Mucosa of descending colon (tissue), 3 donors: Measurements from ENCODE around the gene ACTN4. TPM values are rescaled to one million over a fixed set of nuclear protein-coding genes. Genes with fewer than 3 reads are reported as not detected.
A peak's percentile ranks its signal among the peaks of the same experiment; 100 is the strongest.

Experiments used
- ATAC-seq: fragments of 200-7000 bp; cut with Tn5 transposase; one replicate; pipeline ENCODE4 v1.9.1; 2020; ENCODE audit warnings: mild to moderate bottlenecking, moderate library complexity
- DNase-seq, 3 donors: peaks; one replicate each; pipeline ENCODE4 v3.0.0-alpha.2; 2020
- H3K36me3 ChIP-seq: fragments of 200-600 bp; one replicate; pipeline ENCODE4 v1.8.0; 2021; ENCODE audit warnings: low read depth, mild to moderate bottlenecking
- H3K4me1 ChIP-seq: fragments of 200-600 bp; one replicate; pipeline ENCODE4 v1.8.0; 2021; ENCODE audit warnings: low read depth, mild to moderate bottlenecking
- H3K4me3 ChIP-seq: fragments of 200-600 bp; one replicate; pipeline ENCODE4 v1.8.0; 2021; ENCODE audit warnings: mild to moderate bottlenecking
- H3K9me3 ChIP-seq: fragments of 200-600 bp; one replicate; pipeline ENCODE4 v1.8.0; 2021; ENCODE audit warnings: mild to moderate bottlenecking
- intact Hi-C, 2 donors: fragments of 100-400 bp; cut with DNase I in 1 of 2; cut with micrococcal nuclease in 1 of 2; formaldehyde crosslinking; loops; one replicate each; pipeline versions ENCODE4 v1.11.0 to v1.11.1; 2022; cut with DNase I, micrococcal nuclease
- total RNA-seq, 3 donors: library from RNA; stranded (reverse); fragmentation: NEBNext Ultra II Directional in 2 of 3; extraction: Animal tissue kit (Norgen Biotek cat#: 25700) in 2 of 3; gene quantifications; one replicate each; pipeline versions ENCODE4 v1.2.1 to v1.2.4, GENCODE V29; 2021 to 2023
- TF ChIP-seq, protein P1 (sequence below): fragments of 200-600 bp; IDR thresholded peaks from one replicate; pipeline ENCODE4 v1.8.0; 2022; ENCODE audit warnings: antibody characterized with exemption, mild to moderate bottlenecking
- donor health status: DM: no; HTN: no; CAD: no; lungs with moderate emphysema.
- donor health status: DM: no; HTN: no; CAD: no.
- donor health status: DM: no; HTN: yes; CAD: no.

The ACTN4 gene
- total RNA-seq, 3 donors from 2014 or later = 566 to 1,080 (median 1,014) TPM

DNA sequence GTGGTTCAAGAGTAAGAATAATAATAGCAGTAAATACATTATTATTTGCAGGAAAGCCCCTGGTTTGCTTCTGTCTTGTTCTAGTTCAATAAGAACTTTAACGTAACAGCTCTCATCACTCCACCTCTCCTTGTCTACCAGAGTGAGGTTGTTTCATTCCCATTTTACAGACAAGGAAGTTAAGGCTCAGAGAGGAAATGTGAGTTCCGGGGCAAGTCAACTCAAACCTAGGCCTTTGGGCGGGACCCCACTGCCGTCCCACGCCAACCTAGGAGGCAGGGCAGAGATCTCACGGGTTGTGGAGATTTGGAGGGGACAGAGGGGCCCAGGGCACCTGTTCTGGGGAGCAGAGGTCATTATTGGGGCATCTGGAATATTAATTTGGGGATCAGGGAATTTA, 31.2 kb upstream of the ACTN4 start:
- DNase-seq (no peak), ATAC-seq (no peak)
- intact Hi-C loops = no loop called here
- Histone ChIP-seq H3K36me3 (no peaks in the 10 kb centered on the region), H3K4me3 (no peak overlapping the region), H3K9me3 (no peaks in the 10 kb centered on the region), H3K4me1 (peaks cover 8% of the 10 kb centered on the region)
- TF ChIP-seq, protein P1, sequence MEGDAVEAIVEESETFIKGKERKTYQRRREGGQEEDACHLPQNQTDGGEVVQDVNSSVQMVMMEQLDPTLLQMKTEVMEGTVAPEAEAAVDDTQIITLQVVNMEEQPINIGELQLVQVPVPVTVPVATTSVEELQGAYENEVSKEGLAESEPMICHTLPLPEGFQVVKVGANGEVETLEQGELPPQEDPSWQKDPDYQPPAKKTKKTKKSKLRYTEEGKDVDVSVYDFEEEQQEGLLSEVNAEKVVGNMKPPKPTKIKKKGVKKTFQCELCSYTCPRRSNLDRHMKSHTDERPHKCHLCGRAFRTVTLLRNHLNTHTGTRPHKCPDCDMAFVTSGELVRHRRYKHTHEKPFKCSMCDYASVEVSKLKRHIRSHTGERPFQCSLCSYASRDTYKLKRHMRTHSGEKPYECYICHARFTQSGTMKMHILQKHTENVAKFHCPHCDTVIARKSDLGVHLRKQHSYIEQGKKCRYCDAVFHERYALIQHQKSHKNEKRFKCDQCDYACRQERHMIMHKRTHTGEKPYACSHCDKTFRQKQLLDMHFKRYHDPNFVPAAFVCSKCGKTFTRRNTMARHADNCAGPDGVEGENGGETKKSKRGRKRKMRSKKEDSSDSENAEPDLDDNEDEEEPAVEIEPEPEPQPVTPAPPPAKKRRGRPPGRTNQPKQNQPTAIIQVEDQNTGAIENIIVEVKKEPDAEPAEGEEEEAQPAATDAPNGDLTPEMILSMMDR = no peak

DNA sequence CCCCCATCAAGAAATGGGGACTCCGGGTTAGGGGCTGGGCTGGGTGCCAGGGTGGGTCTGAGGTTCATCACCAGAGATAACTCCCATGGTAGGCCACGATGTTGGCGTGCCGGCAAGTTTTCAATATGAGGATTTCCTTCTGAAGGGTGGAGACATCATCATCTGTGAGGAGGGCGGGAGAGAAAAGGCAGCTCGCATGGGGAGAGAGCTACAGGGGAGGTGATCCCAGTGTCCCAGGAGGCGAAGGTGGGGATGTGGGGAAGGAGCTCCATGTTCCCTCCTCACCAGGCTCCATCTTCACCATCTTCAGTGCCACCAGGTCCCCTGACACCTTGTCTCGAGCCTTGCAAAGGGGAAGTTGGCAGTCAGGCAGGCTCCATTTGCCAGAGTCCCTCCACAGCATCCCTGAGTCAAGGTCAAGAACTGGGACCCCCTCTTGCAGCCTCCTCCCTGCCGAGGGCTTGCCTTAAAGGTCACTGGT, 30.1 kb upstream of the ACTN4 start:
- Histone ChIP-seq H3K36me3 (no peaks in the 10 kb centered on the region), H3K4me3 (no peak overlapping the region), H3K9me3 (no peaks in the 10 kb centered on the region), H3K4me1 (peaks cover 8% of the 10 kb centered on the region)
- no peak for ATAC-seq
- TF ChIP-seq, protein P1 = no peak
- peak in 1 of 3 donors; percentile 42 for DNase-seq
- intact Hi-C loops = no loop called here

DNA sequence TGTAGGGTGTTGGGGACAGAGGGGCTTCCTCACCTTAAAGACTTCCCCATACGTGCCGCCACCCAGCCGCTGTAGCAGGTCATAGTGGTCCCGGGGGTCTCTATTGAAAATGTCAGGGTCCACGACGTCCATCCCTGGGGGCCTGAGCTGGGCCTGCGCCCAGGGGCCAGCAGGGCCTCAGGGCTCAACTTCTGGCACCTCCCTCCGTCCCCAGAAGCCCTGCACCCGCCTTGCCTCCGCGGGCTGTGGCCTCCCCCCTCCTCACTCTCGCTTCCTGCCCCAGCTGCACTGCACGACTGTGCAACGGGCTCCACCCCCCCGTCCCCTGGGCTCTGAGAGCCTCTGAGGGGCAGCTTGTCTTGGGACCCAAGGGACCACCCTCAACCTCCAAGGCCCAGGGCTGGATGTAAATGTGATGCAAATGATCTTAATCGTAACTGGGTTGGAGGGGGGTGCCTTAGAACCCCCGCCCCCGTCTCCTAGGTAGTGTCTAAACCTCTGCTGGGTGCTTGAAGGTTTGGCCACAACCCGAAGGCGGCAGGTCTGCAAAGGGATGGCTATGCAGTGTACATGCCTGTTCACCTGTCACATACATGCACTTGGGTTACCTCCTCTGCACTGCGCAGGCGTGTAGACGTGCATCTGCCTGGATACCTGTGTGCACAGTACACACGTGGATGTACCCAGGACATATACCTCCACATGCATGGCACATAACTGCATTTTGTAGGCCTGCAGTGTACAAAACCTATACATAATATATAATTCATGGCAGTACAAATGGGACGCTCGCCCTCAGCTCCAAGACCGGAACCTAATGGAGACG, 29.5 kb upstream of the ACTN4 start, which contains the start of gene MAP4K1:
TSS of gene MAP4K1 (minus strand) at position 190 of the 826 bp plus-strand sequence. CDS start at position 132, 58 bp downstream.
- Histone ChIP-seq H3K4me3 (peak within 1 kb of the TSS; percentile 83), H3K36me3 (no peaks in the 10 kb centered on the region), H3K4me1 (peaks cover 8% of the 10 kb centered on the region), H3K9me3 (no peaks in the 10 kb centered on the region)
- intact Hi-C loops = no loop called here
- TF ChIP-seq, protein P1 = no peak
- ATAC-seq (peak; percentile 54), DNase-seq (peak; percentile 61 to 93 (median 78))

DNA sequence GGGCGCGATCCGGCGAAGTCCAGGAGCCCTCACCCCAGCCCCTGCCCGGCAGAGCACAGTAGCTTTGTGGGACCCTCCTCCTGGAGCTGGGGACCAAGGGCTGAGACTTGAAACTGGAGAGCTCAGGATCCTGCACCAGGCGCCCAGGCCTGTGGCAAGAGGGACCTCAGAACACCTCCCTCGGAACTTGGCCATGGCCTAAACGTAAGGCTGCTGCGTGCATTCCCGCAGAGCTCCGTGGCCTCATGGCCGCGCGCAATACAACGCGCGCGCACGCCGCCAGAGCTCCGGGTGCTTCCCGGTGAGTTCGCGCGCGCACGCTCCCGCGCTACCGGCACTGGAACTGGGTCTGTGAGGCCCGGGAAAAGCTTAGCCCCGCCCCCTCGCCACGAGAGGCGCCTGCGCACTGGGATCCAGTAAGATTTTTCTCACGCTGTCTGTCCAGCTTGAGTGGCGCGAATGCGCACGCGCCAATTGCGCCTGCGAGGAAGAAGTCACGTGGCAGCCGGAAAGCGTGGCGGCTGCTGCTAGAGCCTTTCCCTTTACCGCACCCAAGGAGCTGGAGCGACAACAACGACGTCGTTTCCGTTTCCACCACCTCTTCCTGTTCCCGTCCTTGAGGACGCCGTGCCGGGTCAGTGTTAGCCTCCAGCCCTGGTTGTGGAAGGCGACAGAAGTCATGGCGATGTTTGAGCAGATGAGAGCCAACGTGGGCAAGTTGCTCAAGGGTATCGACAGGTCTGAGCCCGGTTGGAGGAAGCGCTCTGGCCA, 28.7 kb upstream of the ACTN4 start, which contains the start of gene EIF3K:
TSS of gene EIF3K (plus strand) at position 599 of the 771 bp plus-strand sequence. CDS start at position 680, 81 bp downstream.
- DNase-seq (peak; percentile 99 to 100 (median 100)), ATAC-seq (peak; percentile 94)
- peaks cover 2% of the 10 kb centered on the region for H3K36me3 ChIP-seq
- H3K4me1 ChIP-seq = peaks cover 8% of the 10 kb centered on the region
- H3K9me3 ChIP-seq = no peaks in the 10 kb centered on the region
- H3K4me3 ChIP-seq = peak within 1 kb of the TSS; percentile 83
- TF ChIP-seq, protein P1 = no peak
- intact Hi-C loops = no loop called here

DNA sequence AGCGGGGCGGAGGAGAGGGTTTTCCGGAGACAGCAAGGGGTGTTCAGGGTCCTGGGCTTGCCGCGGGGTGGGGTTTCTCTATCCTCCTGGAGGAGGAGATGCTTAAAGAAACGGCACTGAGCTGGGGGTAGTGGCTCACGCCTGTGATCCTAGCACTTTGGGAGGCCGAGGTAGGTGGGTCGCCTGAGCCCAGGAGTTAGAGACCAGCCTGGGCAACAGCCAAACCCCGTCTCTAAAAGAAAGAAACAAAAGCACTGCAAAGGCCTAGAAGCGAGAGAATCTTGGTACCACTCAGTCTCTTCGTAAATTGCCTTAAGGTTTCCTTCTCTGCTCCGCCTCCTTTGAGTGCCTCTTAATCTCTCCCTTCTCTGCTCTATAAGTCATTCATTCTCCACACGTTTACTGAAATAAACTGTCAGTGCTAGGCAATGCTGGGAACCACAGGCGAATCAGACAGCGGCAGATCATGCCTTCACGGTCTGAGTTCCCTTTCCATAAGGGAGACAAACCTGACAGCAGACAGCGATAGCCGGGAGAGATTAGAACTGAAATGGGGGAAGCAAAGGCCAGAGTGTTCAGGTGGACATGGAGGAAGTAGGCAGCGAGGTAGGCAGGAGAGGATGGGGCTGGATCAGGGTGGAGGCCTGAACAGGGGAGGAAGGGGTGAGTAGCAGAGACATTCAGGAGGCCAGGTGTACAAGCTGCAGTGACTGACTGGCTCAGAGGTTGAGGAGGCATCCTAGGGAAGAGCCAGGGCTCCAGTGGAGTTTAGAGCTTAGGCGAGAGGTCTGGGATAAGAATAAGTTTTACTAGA, 27.9 kb upstream of the ACTN4 start:
- Histone ChIP-seq H3K4me3 (peak overlapping the region; percentile 83), H3K4me1 (peaks cover 8% of the 10 kb centered on the region), H3K9me3 (no peaks in the 10 kb centered on the region), H3K36me3 (peaks cover 5% of the 10 kb centered on the region)
- TF ChIP-seq, protein P1 = no peak
- intact Hi-C loops = no loop called here
- ATAC-seq (peak; percentile 4), DNase-seq (no peak)
